NCI-H510A treated with DMSO at 0.1 percent for 48 hours (cell line): Measurements from ENCODE around the gene APBB2.

Experiments
- DNase-seq: peaks from one replicate; lab custom pipeline; 2025; lab: John Stamatoyannopoulos, UW

The APBB2 gene

GRCh38 chr4:40856277-40856839 lies 358.0 kb downstream of the APBB2 start:
- no peak for DNase-seq

DNA sequence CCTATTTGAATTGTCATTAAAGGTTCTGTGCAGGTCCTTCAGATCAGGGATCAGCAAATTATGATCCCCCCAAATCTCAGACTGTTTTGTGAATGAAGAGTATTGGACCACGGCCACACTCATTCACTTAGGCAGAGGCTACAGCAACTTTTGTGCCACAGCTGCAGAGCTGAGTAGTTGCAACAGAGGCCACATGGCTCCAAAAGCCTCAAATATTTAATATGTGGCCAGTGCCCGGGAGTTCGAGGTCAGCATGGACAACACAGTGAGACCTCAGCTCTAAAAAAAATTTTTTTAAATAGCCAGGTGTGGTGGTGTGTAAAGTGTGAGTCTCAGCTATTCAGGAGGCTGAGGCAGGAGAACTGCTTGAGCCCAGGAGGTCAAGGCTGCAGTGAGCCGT lies 363.8 kb downstream of the APBB2 start:
- no peak for DNase-seq

DNA sequence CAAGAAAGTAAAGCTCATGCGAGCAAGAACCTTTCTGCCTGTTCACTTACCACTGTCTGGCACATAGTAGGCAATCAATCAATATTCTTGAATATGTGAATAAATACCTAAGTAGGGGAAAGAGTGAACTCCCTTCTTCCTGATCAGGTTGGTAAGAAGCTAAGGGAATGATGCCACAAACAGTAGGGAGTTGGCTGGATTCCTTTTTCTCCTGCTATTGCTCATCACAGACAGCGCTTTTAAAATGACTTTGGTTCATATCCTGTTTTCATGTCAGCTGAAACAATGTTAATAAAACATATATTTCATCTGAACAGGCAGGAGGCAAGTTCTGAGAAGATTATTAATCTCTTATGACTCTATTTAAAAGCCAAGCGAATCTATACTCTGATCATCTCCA lies 365.4 kb downstream of the APBB2 start:
- no peak for DNase-seq

GRCh38 chr4:40848251-40848650 lies 366.1 kb downstream of the APBB2 start:
- DNase-seq: peak; percentile 45

DNA sequence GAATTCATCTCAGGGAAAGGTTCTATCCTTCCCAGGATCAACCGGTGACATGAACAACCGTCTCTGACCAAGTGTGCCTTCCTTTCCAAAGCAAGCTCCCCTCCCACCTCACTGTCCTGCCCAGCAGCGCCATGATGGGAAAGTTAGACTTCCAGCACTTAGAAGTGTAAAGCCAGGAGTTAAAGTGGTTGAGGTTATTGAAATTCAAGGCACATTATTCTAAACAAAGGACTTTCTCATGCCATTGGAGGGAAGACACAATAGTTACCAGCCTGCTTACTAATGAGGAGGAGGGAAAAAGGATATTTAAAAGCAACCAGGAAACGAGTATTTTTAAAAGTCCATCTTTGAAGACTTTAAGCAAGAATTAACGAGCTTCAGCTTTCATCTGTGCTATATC lies 367.8 kb downstream of the APBB2 start:
- DNase-seq: no peak

DNA sequence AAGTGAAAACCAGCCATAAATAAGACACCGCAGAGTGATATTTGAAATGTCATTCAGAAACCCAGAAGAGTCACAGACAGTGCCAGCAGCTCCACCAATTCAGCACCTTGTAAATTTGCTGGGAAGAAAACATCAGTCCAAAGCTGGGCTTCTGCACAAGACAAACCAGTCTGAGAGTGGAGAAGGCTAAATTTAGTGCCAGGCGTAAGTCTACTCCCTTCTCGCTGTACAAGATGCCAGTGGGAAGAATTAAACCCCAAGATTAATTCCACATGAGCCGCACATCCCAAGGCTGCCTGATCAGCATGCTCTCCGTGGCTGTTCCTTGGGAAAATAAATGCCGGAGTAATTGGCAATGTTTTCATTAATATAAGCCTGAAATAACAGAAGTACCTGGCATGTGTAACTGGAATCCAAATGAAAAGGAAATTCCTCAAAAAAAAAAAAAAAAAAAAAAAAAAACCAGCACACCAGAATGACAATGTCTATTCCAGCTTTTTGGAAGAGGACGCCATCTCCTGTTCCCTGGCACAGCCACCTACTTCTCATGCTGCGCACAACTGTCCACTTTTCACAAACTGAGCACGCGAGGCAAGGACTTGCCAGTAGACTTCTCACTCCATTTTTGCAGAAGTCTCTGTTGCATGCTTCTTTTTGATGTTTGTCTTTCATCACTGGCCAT lies 369.0 kb downstream of the APBB2 start:
- DNase-seq: no peak

DNA sequence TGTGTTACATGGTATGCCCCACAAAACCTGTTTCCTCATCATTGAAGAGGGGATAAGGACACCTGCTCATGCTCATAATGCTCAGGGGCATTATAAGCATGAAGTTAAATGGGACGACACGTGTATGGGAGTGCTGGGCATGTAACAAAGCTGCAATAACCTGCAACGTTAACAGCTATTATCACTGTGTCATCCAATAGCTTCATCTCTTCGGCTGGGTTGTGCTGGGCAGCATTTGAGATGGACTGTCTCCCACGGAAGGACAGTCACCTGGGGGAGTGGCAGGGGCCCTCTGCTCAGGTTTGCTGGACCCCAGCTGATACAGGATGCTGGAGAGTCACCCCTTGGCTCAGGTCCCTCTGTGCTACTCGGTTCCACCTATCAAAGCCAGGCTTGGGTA lies 370.1 kb downstream of the APBB2 start:
- DNase-seq: no peak

DNA sequence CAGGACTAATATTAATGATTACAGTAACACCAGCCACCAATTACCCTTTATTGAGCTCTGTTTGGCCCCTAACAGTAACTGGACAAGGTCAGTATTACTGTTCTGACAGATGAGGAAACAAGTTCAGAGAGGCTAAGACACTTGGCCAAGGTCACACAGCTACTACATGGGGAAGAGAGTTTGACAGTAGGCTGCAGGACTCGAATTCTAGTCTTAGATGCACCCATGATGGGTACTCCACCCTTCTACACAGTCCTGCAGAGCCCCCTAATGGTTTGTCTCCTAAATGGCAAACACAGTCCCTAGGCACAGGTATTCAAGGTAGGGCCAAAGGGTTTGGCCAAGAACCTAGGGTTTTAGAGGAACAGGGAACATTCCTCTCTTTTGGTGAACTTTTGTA lies 370.6 kb downstream of the APBB2 start:
- no peak for DNase-seq

DNA sequence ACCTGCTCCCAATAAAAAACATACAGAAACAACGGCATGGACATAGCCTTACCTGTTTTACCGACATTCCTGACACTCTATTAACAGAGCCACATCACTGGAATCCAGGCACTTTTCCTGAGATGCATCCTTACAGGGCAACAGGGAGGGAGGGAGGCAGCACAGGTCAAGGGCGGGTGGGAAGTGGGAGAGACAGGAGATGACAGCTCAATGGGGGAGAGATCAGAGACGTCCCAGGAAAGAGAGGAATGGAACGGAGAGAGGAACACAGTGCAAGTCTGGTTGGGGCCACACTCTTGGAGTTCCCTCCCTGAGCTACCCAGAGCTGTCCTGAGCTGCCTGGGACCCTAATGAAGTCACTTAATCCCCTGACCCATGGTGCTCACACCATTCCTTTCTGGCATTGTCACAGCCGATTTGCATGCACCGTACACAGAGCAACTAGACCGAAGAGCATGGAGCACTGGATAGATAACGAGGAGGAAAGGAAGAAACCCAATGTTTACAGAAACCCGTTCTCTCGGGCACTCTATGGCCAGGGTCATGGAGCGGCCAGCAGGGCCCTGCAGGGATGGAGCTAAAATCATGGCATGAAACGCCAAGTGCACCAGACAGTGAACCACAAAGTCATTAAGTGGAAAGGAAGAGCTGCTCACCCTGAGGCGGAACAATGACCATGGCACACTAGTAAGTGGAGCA lies 371.5 kb downstream of the APBB2 start:
- DNase-seq: peak; percentile 43

GRCh38 chr4:40842318-40842717 lies 372.0 kb downstream of the APBB2 start:
- DNase-seq: peak; percentile 21

DNA sequence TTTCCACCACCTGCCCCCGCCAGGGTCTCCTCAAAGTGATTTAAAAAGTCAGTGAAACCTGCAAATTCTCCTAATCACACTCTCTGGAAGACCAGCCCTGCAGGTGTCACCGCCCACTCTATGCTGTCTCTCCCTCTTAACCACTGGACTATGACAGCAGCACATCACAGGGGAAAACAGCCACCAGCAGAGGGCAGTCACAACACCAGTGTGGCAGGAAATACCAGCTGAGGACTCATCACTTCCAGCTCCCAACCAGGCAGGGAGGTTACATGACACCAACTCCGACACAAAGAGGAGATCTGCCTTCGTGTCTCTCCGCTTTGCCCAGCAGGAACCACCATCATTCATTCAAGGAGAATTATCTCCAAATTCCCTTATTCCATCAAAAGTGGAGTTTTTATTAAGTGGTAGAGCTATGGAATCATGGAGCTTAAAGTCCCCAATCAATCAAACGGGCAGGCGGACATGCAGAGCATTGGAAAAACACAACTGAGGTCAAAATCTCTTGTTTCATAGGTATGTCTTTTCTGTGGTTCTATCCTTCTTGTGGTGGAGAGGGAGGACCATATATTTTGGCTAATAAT lies 373.3 kb downstream of the APBB2 start:
- peak; percentile 73 for DNase-seq

DNA sequence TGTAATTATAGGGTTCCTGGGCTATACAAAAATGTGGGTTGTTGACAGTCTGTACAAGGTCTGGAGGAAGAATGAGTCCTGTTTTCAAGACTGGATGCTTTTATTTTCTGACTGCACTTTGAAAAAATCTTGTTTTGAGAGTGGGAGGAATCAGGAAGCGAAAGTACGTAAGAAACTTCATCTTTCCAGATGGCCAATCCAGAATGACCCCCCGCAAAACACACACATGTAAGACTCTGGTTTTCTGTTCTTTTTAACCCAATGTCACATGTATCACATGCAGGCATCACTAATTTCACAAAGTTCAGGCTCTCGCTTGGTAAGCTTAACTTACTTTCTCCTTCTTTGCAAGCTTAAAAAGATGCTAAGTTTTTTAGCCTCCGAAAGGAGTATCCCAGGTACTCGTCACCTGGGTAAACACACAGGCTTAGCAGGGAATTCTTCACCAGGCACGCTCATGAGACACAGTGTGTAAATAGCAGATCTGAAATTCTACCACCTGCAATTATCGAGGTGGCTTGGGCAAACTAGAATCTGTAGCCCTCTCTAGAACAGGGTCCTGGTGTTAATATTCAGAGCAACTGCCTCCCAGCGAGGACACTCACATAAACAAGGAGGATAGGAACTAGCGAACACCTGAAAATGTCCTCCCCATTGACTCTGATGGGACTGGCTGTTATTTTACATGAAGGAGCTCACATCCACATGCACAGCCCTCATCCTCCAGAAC lies 373.9 kb downstream of the APBB2 start:
- DNase-seq: peak; percentile 45

GRCh38 chr4:40838742-40839141 lies 375.6 kb downstream of the APBB2 start:
- DNase-seq: no peak

DNA sequence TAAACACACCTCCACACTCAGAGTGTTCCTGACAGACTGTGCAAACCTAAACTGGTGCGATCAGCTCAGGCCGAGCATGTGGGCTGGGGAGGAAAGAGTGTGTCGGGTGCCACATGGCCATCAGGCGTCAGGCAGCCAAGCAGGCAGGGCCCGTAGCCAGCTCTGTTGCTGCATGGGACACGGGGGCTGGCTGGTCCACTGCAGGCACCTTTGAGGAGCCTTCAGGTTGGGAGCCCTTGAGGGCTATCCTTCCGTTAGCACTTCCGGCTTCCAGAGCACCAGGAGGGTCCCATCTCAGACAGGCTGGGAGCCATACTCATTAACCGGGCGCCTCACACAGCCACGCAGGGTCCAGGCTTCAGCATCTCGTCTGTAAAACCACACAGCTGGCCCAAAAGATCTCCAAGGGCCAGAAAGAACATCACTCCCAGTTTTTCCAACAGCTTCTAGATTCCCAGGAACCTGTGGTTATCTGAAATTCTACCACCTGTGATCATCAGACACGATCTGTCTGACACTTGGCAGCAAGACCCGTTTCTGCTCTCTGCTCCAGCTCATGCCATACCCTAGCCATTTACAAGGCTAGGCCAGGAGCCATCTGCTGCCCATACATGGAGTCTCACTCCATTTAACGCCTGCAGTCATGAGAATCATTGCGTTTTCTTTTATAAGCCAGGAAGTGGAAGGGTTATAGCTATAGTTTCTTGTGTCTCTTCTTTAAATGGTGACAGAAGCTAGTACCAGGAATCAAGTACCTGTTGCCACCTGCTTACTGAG lies 377.1 kb downstream of the APBB2 start:
- DNase-seq: no peak

DNA sequence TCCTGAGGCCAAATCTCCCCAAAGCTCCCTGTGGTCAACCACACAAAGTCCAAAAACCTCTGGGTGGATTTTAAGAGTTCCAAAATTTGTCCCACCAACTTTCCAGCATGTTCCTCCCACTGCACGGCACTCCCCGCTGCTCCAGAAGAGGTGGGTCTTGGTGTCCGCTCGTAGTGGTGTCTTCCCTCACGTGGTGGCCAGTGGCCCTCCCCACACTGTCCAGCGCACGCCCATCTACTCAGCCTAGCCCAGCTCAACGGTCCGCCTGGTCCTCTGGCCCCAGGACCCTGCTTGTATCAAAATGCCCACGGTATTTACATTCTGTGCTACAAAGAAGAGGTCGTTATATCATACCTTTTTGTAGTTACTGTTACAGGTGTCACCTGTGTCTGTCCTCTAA lies 381.1 kb downstream of the APBB2 start:
- no peak for DNase-seq

DNA sequence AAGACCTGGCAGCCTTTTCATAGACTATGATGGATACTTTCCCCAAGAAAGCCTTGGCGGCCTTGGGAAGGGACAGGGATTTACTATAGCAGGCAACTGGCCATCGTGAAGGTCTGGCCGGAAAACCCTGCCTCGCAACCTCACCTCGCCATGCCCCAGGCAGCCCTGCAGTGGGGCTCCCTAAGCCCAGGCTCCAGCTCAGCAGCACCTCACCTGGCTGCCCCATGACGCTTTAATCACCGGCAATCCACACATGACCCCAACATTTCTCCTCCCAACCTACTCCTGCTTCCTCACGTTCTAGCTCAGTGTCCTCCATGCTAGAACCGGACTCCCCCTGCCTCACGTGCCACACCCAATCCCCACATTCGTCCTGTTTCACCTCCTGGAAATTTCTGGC lies 382.2 kb downstream of the APBB2 start:
- no peak for DNase-seq

- no peak for DNase-seq
These were observed 383.0 kb downstream of the APBB2 start for GRCh38 chr4:40831146-40831907.

DNA sequence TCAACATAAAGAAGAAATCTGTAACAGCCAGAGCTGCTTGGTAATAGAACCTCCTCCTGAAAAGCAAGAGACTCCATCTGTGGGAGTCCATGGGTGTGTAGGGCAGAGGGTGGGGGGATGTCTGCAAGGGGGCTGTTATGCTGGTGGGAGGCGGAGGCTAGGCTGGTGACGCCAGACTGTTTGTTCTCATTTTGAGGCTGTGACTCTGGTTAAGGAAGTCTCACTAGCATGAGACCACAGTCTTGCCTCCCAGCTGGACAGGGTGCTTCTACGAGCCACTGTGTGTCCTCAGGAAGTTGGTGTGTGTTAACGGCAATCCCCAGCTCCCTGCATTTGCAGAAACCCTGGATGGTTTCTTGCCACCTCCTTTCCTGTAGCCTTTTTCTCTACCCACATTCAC lies 384.8 kb downstream of the APBB2 start:
- DNase-seq: no peak

DNA sequence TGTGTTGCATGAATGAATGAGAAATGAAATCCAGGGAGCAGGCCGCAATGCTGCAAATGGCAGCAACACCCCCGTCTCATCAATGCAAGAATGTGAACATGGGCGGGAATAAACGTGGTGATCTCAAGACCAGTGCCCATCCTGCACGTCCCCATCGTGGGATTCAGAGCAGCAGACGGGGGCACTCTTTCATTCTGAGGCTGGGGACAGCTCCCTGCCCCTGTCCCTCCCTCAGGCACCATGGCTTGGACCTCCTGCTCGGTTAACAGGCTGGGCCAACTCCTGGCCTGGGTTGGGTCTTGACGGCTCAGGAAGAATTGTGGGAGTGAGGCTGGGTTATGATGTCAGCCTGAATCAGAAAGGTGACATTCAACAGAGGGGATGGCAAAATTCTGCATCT lies 385.7 kb downstream of the APBB2 start:
- DNase-seq: no peak

GRCh38 chr4:40827758-40828157 lies 386.6 kb downstream of the APBB2 start:
- DNase-seq: no peak

- DNase-seq: no peak
These were observed 387.5 kb downstream of the APBB2 start for GRCh38 chr4:40826821-40827220.
